T-helper 9 cell (primary cell): ENCODE measurements around the gene PSMD13.

Experiments
- DNase-seq: peaks from one replicate; pipeline ENCODE4 v3.0.0-alpha.2; 2020

PSMD13 gene

DNA sequence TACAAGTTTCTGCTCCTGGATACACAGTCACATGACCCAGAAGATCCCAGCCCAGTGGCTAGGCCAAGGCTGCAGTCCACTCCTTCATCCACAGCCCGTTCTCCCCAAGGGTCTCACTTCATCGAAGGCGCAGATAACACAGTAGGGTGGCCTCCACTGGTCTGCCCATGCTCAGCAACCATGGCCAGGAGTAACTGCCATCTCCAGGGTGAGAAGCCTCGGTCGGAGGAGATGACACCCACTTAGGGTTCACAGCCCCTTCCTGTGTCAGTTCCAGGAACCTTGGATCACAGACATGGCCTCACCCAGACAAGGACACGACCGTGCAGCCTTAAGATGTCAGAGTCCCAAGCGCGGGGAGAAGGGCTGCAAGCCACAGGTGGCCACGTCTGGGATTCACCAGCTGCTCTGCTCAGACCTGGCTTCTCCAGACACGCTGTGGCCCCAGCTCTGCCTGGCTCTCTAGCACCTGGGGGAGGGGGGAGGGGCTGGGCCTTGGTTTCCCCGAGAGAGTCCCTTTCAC lies 32.1 kb upstream of the PSMD13 start:
- no peak for DNase-seq

DNA sequence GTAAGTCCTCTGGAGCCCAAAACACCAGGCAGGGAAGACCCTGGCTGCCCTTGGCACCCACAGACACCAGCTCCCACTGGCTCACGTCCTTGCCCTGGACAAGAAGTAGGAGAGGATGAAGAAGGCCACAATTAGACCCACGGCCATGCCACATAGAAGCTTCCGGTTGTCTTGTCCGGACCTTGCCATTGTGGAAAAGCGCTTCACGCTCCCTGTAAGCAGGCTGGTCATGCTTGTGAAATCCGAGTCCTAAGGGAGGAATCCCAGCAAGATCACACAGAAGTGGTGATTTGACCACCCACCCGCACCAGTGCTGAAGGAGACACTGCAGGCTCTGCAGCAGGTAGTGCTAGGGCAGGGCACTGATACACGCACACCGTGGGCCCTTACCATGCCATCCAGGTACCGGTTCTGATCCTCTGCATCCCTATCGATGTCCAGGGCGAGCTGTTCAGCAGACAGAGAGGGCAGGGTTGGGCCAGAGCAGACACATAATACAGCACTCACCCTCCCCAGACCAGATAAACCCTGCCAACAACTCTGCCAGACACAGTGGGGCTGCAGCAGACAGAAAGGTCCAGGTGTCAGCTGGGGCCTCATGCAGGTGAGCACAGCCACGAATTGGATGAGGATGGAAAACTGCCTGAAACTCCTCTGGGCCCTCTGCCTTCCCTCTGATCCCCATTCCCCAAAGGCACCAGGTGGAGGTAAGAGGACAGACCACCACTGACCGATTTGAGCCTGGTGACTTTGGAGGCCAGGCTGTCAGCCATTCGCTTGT lies 31.4 kb upstream of the PSMD13 start:
- DNase-seq: no peak

DNA sequence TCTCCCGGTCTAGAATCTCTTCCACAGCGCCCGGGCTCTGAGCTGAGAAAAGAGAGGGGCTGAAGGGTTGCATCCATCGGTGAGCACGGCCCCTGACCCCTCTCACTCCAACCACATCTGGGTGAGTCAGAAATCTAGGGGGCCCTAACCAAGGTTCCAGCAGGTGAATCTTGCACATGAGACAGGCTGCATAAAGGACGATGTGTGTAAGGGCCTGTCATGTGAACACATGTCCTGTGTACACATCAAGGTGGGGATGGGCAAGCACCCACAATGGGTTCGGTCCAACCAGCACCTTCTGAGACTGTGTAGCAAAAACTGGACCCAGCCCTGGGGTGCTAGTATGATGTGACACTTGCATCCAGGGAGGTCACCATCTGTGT lies 30.8 kb upstream of the PSMD13 start:
- no peak for DNase-seq

DNA sequence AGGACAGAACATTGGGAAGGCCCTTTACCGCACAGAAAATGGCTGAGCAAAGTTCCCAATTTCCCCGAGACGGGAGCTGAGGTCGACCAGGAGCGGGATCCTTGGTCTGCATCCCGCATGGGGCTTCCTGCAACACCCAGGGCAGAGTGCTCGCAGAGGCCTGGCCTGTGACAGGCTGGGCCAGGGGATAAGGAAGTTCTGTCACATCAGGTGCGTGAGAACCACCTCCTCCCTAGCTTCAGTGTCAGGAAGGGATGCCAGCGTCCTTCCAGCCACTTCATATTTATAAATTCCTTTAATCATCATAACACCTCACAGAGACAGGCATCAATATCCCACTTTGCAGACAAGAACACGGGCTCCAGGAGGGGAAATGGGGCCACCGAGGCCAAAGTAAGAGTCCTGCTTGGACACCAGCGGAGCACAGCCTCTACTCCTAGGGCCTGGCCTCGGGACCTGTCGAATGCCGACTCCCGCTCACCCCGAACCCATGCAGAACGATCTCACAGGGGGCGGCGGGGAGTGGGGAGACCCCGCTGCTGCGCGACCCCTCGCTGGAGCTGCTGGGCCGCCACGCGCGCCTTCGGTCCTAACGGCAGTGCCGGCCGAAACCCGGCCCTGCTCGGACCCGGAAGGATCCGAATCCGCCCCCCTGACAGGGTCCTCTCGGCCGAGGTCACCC lies 30.1 kb upstream of the PSMD13 start:
- no peak for DNase-seq

DNA sequence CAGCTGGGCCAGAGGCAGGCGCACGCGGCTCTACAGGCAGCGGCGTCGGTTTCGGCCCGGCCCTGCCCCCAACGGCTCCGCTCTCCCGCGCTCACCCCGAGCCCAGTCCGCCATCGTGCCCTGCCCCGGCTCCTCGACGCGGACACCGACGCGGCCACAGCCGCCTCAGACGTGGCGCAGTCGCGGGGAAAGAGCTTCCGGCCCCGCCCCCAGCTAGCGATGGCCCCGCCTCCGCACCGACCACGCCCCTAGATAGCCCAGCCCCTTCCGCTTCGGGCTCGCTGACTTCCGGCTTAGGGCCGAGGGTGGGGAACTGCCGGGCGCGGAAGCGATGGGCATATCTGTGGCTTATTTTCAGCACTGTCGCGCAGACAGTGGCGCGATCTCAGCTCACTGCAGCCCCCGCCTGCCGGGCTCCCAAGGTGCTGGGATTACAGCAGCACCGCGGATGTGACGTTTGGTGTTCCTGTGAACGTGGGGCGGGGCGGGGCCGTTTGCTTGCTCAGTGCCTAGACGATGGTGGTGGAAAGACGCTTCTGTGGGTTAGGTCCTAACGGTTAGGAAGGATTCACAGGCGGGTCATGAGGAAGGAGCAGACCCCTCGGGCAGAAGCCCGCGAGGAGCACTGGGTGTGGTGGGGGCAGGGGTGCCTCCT lies 29.4 kb upstream of the PSMD13 start, which contains the start of the genes BET1L and RIC8A:
BET1L (minus strand) TSS at position 192 of the 655 bp plus-strand sequence; CDS start at position 114, 78 bp downstream.
RIC8A (plus strand) TSS at position 501 of the 655 bp plus-strand sequence. CDS start 1,147 bp downstream, outside the sequence.
- DNase-seq: peak; percentile 91

DNA sequence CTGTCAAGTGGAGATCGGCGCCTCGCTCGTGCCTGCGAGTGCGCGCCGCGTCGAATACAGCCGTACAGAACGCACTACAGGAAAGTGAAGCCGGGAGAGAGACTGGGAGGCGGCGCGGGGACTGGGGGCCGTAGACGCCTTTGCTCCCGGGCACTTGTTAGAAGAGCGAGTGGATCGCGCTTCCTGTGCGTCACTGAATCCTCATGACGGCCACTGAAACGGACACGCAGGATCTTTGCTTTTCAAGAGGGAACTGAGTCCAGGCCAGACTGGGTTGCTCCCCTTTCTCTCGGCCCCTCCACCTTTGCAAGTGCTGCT lies 29.0 kb upstream of the PSMD13 start:
- no peak for DNase-seq

DNA sequence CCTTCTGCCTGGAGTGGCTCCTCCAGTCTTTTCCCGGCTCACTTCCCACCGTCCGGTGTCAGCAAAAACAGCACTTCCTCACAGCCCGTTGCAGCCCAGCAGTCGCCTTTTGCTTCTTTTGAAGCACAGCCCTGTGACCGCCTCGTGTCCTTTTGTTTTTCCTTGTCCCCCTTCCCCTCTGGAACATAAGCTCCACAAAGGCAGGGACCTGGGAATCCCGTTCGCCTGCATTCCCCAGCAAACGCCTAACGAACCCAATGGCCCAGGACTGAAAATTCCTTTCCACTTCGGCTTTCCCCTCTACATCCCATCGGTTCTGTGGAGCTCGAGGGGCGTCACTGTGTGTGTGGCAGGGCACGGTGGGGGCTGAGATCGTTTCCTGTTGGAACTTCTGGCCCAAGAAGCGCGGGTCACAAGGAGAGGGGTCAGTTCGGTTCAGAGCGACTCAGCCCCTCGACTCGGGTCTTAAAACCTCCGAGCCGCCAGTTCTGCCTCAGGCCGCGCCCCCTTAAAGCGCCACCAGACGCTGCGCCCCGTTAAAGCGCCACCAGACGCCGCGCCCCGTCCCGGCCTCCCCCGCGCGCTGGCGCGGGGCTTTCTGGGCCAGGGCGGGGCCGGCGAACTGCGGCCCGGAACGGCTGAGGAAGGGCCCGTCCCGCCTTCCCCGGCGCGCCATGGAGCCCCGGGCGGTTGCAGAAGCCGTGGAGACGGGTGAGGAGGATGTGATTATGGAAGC lies 28.4 kb upstream of the PSMD13 start:
- DNase-seq: peak; percentile 76

DNA sequence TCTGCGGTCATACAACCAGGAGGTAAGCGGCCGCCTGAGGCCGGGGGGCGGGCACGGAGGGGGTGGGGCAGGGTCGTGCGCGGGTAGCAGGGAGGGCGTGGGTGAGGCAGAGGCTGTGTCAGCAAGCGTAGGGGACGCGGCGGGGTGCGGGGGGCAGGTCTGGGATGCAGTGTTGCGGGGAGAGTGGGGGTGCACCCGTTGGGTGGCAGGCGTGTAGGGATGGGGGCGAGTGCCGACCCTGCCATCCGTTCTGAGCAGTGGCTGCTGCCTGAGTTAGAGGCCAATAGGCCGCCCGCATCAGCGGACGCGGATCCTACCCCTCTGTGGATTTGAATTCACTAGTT lies 27.9 kb upstream of the PSMD13 start:
- no peak for DNase-seq

DNA sequence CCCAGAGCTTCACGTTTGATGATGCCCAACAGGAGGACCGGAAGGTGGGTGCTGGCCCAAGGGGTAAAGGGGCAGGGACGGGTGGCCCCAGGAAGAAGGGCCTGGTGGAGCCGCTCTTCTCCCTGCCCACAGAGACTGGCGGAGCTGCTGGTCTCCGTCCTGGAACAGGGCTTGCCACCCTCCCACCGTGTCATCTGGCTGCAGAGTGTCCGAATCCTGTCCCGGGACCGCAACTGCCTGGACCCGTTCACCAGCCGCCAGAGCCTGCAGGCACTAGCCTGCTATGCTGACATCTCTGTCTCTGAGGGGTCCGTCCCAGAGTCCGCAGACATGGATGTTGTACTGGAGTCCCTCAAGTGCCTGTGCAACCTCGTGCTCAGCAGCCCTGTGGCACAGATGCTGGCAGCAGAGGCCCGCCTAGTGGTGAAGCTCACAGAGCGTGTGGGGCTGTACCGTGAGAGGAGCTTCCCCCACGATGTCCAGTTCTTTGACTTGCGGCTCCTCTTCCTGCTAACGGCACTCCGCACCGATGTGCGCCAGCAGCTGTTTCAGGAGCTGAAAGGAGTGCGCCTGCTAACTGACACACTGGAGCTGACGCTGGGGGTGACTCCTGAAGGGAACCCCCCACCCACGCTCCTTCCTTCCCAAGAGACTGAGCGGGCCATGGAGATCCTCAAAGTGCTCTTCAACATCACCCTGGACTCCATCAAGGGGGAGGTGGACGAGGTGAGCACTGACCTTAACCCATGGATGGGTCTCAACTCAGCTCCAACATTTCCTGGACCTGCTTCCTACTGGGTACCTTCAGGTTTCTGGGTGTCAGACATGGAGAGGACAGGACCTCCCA lies 27.3 kb upstream of the PSMD13 start:
- no peak for DNase-seq

DNA sequence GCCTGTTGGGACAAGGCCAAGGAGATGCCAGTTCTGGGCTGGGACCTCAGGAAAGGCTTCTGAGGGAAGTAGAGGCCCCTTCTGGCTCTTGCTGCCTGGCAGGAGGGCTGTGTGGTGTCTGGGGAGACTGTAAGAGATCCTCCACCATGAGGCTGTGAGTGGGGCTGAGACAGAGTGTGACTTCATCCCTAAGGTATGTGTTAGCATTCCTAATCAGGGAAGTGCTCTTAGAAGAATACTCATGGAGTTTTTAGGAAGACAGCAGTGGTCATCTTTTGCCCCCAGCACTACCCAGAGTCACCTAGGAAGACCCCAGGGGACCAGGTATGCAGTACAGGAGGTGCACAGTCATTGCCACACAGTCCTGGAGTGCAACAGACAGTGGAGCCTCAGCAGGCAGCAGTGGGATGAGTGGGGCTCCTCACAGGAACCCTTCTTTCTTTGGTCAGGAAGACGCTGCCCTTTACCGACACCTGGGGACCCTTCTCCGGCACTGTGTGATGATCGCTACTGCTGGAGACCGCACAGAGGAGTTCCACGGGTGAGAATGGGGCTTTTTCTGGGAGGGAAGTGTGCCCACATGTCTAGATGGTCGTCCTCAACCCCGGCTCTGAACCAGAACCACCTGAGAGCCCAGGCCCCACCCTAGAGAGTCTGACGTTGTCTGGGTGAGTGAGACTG lies 26.5 kb upstream of the PSMD13 start:
- DNase-seq: no peak

DNA sequence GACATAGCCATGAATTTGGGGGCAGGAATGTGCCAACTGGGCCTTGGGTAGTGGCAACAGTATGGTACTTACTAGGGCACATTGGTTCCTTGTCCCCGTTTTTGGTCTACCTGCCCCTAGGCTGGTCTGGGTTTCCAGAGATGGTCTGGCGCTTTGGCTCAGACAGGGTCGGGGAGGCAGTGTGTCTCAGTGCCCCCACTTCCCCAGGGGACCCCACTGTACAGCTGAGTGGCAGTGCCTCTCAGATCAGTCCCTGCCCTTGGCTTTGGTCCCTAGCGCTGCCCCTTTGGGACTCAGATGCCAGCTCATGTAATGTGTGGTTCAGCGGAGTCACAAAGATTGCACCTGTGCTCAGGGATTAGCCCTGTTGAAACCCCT lies 26.0 kb upstream of the PSMD13 start:
- no peak for DNase-seq

DNA sequence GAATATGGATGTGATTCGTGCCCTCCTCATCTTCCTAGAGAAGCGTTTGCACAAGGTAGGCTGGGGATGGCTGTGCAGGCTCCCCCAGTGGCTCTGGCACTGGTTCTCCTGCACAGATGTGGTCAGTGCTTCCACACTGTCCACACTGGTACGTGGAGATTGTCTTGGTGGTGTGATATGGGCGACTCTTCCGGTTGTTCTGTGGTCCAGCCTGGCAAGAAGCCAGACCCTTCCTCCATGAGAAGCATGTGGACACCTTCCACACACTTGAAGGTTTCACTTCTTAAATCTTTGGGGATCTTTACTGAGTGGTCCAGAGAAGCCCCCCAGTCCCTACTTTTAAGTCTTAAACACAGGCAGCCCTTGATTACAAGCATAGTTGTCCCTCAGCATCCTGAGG lies 25.5 kb upstream of the PSMD13 start:
- no peak for DNase-seq

DNA sequence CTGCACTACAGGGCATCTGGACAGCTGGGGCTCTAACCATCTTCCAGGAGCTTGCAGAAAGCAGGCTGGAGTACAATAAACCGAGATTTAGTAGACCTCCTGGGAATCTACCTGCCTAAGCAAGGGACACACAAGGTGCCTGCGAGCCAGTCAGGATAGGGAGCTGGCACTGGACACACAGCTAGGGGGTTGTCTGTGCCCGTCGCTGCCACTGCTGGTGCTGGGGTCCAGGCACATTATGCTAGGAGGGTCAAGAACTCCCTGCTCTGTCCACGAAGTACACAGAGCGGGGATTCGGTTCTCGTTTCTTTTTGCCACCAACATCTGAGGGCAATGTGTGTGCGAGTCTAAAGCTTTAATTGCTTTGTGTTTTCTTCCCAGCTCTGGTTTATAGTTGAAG lies 25.0 kb upstream of the PSMD13 start:
- no peak for DNase-seq

DNA sequence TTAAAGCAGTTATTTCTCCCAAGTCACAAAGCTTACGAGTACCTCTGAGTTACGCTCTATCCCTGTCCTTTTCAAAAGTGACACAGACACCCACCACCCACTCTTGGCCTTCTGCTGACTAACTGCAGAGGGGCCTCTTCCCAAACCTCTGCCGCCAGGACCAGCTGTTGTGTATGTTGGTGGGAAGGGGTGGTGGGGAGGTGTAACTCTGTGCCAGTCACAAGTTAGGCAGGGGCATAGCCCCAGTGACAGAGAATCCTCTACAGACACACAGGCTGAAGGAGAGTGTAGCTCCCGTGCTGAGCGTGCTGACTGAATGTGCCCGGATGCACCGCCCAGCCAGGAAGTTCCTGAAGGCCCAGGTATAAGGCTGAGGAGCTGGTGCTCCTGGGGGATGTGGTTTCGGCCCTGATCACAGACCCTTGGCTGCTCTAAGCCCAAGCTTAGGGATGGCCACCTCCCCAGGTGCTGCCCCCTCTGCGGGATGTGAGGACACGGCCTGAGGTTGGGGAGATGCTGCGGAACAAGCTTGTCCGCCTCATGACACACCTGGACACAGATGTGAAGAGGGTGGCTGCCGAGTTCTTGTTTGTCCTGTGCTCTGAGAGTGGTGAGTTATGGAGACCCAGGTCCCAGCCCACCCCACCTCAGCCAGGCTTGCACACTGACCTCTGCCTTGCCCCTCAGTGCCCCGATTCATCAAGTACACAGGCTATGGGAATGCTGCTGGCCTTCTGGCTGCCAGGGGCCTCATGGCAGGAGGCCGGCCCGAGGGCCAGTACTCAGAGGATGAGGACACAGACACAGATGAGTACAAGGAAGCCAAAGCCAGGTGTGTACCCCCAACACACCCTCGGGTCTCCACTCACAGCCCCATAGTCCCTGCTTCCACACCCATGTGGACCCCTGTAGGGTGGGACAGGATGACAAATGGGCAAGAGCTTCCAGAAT lies 24.4 kb upstream of the PSMD13 start:
- DNase-seq: no peak

DNA sequence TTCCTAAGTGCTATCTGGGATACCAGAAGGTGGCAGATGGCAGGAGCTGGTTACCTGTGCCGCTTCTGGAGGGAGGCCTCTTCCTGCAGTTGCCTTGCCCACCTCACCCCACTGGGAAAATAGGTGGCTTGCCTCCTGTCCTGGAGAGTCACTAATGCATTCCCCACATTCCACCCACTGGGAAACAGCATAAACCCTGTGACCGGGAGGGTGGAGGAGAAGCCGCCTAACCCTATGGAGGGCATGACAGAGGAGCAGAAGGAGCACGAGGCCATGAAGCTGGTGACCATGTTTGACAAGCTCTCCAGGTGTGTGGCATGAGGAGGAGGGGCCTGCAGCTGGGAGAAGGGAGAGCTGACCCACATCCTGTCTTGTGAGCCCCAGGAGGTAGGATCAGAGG lies 23.7 kb upstream of the PSMD13 start:
- no peak for DNase-seq

DNA sequence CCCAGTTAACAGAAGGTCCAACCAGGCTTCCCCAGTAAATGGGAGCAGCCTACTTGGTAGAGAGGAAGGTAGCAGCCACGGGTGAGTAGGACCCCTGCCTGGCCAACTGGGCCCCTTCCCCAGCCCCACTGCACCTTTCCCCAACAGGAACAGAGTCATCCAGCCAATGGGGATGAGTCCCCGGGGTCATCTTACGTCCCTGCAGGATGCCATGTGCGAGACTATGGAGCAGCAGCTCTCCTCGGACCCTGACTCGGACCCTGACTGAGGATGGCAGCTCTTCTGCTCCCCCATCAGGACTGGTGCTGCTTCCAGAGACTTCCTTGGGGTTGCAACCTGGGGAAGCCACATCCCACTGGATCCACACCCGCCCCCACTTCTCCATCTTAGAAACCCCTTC lies 22.7 kb upstream of the PSMD13 start:
- DNase-seq: no peak

DNA sequence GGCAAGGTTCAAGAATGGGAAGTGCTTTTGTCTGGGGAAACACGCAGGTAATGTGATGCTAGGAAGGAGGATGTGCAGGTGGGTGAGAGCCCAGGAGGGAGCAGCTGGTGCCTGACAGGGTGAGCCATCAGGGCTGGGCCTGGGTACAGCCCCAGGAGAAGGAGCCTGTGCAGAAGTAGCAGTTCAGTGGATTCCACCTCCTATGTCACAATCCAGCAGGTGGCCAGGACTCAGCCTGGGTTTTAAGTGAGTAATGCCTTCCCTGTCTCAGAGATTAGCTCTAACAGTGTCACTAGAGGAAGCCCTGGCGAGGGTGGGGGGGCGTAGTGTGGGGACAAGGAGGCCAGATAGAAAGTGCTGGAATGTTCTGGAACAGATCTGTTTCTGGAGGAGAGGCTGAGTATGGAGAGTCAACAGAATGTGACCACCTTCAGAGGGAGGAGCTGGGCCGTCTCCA lies 21.2 kb upstream of the PSMD13 start:
- no peak for DNase-seq

DNA sequence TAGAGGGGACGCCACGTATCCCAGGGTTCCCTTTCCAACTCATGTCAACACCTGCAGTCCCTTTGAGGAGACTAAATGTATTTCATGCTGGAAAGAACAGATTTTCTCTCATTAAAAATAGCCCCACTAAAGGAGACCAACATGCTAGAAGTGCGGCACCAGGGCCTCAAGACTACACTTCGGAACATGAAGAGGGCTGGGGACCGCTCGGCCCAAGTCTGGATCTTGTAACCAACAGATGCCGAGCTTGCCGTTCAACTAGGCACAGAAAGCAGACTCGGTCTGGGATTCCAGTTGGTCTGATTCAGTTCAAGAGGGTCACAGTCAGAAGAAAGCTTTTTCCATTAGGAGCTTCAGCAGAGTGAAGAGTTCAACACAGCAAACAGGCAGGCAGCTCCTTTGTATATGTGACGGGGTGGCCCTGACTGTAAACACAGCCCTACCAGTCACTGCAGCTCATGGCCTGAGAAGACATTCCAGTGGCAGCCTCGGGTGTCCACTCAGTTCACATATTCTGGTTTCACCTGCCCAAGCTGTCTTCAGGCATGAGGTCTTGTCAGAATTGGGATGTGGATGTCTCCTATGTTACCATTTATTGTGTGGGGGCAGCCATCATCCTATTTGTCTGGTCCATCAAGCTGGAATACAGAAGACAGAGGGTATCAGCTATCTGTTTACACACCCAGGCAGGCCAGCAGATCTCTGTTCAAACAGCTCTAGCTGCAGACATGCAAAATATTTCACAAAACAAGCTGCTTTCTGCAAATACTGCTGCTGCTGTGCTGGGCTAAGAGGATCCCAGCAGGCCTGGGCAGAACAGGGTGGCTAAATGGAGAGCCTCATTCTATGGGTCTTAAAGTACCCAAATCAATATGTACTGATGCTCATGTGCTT lies 20.4 kb upstream of the PSMD13 start:
- no peak for DNase-seq

DNA sequence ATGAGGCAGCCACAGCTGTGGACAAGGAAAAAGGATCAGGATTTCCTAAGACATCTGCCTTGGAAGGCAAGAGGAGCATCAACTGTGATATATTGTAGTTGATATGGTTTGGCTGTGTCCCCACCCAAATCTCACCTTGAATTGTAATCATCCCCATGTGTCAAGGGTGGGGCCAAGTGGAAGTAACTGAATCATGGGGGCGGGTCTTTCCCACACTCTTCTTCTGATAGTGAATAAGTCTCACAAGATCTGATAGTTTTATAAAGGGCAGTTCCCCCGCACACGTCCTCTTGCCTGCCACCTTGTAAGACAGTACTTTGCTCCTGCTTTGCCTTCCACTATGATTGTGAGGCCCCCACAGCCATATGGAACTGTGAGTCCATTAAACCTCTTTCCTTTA lies 19.1 kb upstream of the PSMD13 start:
- DNase-seq: no peak
